SW480 (cell line): ENCODE measurements around the gene DLEC1.
A peak's percentile ranks its signal among the peaks of the same experiment; 100 is the strongest.
"Not testable (repeated sequence)": the region's sequence is repeated elsewhere in the genome, so short reads cannot be mapped to it uniquely, and the experiment has no call there.

ENCODE experiments used
- DNase-seq: peaks from one replicate; pipeline ENCODE4 v3.0.0-alpha.2; 2016; ENCODE audit warnings: low spot score

Gene DLEC1

GRCh38 chr3:38084334-38085310 is 45.6 kb downstream of the DLEC1 start:
- DNase-seq: peak; percentile 42

DNA sequence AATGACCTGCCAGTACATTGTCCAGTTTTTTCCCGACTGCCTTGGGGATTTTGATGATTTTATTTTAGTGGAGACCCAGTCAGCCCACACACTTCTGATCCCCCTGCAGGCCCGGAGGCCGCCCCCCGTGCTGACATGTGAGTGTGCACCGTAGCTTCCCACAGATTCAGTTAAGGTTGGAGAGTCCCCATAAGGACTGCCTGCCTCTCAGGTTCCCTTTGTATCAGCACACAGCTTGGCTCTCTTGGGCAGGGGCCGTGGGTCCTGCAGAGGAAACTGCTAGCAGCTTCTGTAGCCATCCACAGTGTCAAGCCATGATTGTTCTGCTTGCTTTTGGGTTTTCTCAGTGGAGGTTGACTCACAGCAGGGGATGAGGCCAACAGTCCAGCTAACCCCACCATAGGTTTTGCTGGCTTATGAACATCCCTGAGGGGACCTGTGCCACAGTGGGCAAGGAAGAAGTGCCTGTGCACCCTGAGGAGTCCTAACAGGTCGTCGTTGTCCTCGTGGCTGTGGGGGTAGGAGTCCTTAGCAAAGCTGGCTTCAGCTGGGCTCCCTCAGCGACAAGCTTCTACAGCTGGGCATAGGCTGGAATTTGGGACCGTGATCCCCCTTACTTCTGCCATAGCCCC is 46.4 kb downstream of the DLEC1 start:
- no peak for DNase-seq

DNA sequence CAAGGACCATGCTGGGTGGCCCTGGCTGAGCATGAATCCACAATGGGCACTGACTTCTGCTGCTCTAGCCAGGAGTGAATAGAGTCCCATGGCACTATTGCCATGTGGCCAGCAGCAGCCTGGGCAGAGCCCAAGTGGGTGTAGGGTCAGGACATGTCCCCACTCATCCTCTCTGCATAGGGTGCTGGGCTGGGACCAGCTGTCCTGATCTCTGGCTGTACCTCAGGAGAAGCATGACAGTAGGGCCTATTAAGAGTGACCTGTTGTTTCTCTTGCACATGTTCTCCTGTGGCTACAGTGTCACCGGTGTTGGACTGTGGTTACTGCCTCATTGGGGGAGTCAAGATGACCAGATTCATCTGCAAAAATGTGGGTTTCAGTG is 46.9 kb downstream of the DLEC1 start:
- DNase-seq: no peak

- no peak for DNase-seq
Measured at GRCh38 chr3:38086496-38086895, 47.5 kb downstream of the DLEC1 start.

DNA sequence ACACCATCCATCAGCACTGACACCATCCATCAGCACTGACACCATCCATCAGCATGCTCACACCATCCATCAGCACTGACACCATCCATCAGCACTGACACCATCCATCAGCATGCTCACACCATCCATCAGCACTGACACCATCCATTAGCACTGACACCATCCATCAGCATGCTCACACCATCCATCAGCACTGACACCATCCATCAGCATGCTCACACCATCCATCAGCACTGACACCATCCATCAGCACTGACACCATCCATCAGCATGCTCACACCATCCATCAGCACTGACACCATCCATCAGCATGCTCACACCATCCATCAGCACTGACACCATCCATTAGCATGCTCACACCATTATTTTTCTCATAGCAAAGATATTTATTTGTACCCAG is 48.3 kb downstream of the DLEC1 start:
- not testable (repeated sequence) for DNase-seq

DNA sequence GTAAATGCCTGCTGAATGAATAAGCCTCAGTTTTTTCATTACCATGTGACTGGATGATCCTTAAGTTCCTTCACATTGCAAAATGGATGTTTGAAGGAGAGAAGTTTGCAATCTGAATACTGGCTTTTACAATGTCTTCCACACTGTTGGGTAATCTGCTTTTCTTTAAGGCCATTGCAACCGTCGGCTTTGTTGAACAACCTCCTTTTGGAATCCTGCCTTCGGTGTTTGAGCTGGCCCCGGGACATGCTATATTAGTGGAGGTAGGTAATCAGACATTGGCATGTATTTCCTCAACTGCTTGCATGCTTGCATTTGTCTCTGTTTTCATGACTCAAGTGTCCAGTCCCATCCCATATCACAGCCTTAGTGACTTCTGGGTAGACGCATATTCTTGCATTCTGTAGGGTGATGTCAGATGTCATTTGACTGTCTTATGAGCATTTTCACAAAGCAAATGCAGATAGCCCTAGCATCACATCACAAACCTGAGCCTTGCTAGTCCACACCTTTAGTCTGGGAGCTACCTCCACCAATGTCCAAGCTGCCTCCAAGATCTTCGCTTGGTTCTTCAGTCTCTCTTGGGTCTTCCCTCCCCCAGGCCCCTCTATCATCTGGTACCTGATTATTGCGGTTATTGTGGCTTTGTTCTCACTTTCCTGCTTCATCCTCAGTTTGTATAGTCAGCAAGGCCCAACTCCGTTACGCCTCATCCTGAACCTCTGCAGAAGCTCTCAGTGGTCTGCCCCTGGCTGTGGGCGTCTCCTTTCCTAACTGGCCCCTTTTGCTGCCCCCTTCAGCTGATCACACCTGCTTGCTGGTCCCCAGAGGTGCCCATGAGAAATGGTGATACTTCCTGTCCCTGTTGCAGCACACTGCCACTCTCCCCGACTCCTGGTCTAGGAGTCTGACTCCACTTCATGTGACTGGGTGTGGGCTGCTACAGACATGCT is 49.4 kb downstream of the DLEC1 start:
- no peak for DNase-seq

DNA sequence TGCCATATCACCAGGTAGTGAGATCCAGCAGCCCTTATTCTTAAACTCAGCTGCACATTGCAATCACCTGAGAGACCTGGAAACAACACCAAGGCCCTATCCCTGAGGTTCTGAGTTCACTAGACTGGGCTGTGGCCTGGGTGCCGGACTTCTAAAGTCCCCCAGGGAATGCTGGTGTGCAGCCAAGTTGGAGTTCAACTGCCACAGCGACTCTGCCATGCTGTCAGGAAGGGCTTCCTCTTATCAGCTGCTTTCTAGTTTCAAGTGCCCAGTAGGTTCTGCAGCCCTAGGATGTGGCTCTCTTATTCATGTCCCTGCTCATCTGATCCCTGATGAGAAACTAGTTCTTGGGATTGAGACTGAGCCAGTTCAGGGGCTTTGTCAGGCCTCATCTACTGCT is 50.2 kb downstream of the DLEC1 start:
- no peak for DNase-seq

DNA sequence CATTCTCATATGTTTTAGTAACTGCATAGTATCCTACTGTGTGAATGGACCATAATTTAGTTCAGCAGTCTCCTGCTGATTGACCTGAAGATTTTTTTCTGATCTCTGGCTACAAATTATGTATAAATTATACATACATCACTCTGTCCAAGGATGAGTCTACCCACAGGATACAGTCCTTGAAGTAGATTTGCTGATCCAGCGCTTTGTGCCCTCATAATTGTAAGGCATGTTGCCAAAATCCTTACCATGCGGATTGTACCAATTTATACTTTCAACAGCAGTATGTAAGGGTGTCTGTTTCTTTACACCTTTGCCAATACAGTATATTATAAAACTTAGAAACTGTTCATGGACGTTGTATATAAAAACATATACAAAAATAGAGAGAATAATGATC is 51.4 kb downstream of the DLEC1 start:
- no peak for DNase-seq

DNA sequence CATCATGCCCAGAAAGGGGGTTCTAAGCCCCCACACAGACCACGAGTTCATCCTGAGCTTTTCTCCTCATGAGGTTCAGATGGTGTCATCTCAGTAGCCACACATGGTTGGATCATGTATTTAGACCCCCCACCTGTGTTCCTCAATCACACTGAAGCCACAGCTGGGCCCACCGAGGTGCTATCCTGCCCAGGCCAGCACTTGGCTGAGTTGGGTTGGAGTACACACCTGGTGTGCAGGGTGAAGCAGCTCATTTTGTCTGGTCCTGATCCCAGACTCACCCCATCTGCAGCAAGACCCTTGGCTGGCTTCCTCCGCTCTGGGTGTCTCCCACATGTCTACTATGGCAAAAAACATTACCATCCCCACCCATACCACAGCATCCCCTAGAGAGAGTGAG is 56.0 kb downstream of the DLEC1 start:
- no peak for DNase-seq

- no peak for DNase-seq
Measured at GRCh38 chr3:38095669-38096483, 56.9 kb downstream of the DLEC1 start.

DNA sequence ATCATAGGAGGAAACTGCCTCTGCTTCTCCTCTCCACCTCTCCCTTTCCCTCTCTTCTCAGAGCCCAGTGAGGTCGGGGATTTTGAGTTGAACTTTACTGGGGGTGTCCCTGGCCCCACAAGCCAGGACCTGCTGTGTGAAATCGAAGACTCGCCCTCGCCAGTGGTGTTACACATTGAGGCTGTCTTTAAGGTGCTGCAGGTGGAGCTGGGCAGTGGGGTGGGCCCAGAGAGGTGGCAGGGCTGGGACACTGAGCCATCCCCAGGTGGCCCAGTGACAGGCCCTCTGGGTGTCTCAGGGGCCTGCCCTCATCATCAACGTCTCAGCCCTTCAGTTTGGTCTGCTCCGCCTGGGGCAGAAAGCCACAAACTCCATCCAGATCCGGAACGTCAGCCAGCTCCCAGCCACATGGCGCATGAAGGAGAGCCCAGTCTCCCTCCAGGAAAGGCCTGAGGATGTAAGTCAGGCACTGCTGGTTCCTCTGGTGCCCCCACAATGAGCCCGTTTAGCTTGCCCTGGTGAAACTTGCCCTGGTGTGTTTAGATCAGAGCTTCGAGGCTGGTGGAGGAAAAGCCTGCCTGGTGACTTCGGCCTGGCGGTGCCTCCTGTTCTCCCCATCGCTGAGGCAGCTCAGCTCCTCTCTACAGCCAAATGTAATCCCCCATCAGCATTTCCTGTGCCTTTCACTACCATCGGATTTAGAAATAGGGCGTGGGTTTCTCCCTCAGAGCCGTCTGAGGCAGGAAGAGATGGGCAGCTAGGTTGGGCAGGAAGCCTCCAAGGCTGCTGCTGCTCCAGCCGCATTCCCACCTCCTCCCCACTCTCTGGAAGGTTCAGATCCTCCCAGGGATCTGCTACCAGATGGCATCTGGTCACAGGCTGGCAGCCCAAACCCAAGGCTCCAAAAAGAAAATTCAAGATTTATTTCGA is 58.7 kb downstream of the DLEC1 start:
- DNase-seq: no peak

DNA sequence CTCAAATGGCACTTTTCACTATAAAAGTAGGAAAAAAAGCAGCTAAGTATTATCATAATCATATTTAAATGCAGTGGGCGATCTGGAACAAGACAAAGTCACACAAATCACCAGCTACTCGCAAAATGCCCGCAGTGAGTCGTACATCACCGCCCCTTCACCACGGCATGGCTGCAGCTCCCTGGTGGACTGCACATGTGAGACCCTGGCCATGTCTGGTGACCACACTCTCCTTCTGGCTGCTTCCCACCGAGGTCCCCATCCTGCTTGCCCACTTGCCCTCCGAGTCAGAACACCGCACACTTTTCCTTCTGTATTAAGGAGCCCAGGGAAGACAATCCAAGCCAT is 59.3 kb downstream of the DLEC1 start:
- DNase-seq: no peak

DNA sequence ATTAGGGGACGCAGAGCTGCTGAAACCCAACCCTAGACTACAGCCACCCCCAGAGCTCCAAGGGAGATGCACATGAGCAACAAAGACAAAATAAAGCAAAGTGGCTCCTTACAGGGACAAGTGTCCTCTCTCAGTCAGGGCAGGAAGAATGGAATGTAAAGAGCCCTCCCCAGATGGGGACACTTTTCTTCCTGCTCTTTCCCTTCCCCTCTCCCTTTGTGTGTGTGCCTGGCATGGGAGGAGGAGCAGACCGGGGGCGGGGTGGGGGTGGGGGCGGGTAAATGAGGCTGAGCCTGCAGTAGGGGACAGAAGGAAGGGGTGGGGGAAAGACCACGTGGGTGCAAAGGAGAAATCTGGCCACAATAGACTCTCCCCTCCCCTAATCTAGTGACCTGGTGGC is 60.5 kb downstream of the DLEC1 start:
- no peak for DNase-seq

GRCh38 chr3:38100498-38100897 is 61.5 kb downstream of the DLEC1 start:
- no peak for DNase-seq

DNA sequence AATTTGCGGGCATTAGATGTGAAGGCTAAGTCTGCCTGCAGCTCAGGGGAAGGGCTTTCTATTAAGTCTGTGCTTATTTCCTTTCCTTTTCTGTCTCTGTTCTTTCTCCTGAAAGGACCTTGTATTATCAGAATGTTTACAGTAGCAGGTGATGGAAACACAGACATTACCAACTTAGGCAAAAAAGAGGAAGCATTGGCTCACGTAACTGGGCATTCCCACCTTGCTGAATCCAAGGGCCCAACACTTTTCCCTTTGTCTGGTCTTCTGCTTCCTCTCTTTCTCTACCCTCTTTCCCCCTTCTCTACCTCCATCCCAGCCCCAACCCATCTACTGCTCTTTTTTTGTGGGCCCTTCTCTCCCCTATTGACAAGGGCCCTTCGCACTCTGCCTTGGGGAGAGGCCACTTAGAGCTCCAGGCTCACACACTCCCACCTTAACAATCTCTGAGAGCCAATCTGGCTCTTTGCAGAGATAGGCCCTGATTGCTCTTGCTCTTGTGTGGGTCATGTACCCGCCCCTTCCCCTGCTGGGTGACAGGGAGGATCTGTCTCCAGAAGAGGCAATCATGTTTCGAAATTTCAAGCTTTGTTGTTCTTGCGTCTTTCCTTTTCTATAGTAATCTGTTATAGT is 62.9 kb downstream of the DLEC1 start:
- no peak for DNase-seq

DNA sequence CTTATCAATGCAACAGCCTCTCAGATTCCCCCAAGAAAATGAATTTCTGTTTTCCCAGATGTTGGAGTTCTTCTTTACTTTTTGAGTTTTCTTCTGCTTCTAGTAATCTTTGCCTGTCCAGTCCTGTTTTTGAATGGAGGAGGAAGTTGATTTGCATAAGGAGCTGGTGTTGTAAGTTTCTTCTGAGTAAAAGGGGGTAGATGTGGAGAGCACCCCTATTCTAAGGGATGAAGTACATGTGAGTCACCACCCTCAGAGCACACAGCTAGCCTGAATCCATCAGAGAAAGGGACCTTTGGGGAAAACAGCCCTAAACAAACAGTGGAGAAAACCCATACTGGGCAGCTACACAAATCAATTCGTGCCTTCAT is 63.4 kb downstream of the DLEC1 start:
- no peak for DNase-seq

- DNase-seq: no peak
Measured at GRCh38 chr3:38105525-38105924, 66.5 kb downstream of the DLEC1 start.

DNA sequence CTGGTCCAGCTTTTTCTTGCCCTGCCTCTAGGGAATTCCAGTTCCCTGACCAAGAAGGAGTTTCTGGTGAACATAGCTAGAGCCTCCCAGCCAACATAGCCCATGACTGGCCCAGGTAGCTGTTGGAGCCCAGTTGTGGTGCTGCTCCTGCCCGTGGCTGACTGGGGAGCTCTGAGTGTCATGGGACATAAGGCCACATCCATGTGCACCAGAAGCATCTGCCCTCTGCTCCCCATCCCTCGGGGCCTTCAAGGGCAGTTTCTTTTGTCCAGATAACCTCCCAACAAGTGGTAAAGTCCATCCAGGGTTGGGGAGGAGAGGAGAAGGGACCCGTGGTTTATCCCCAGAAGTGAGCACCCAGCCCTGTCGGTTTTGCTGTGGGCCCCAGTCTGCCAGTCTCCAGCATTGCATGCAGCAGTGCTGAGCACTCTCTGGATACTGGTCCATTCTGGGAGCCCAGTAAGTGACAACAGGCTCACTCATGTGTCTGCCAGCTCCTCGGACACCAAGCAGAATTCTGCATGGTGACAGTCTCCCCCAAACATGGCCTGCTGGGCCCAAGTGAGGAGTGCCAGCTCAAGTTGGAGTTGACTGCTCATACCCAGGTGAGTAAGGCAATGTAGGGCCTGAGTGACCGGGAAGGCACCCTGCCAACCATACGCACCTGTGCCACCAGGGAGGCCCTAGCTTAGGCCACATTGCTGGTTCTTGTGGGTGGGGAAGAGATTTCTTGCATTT is 69.1 kb downstream of the DLEC1 start:
- no peak for DNase-seq
